HUES48 (cell line): ENCODE measurements around the gene GRIA3.
"Not testable (repeated sequence)": the region's sequence is repeated elsewhere in the genome, so short reads cannot be mapped to it uniquely, and the experiment has no call there.

Source experiments
- H3K27ac ChIP-seq: one replicate; pipeline ENCODE4 v1.7.0; 2013; ENCODE audit warnings: low read depth, low read length, inconsistent platforms
- H3K27me3 ChIP-seq: 2 replicates; pipeline ENCODE4 v1.6.1; 2013; ENCODE audit warnings: mild to moderate bottlenecking, low read length; ENCODE audit not compliant: control insufficient read depth, insufficient read depth
- H3K36me3 ChIP-seq: 2 replicates; pipeline ENCODE4 v1.6.1; 2013; ENCODE audit warnings: low read length; ENCODE audit not compliant: control insufficient read depth, insufficient read depth
- H3K4me1 ChIP-seq: 2 replicates; pipeline ENCODE4 v1.6.1; 2013; ENCODE audit warnings: mild to moderate bottlenecking, low read length; ENCODE audit not compliant: control insufficient read depth, insufficient read depth
- H3K4me3 ChIP-seq: 2 replicates; pipeline ENCODE4 v1.5.1; 2013; ENCODE audit warnings: mild to moderate bottlenecking, low read depth, low read length
- H3K9ac ChIP-seq: 2 replicates; pipeline ENCODE4 v1.6.1; 2013; ENCODE audit warnings: mild to moderate bottlenecking, low read depth, low read length, moderate library complexity
- H3K9me3 ChIP-seq: 2 replicates; pipeline ENCODE4 v1.6.1; 2013; ENCODE audit warnings: low read length; ENCODE audit not compliant: control insufficient read depth, insufficient read depth

GRIA3 gene

DNA sequence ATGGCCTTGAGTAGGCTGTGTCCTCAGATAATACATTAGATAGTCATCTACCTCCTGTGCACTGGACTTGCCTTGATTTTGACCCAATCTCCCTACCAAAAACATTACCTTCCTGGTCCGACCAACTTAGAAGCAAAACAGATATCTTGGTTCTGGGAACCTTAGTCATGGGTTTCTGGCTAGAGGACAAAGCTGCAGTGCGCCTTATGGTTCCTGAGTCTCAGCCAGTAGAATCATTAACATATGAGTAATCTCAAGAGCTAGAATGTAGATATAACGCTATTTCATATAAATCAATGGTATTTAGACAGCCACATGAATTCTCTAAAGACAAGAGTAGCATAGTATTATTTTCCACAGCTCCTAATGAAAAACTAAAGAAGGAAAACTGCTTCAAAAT, 83.1 kb downstream of the GRIA3 start:
- H3K9me3 ChIP-seq, result no peaks in the 10 kb centered on the region
- no peaks in the 10 kb centered on the region for H3K27me3 ChIP-seq
- no peak overlapping the region for H3K27ac ChIP-seq
- peaks cover 11% of the 10 kb centered on the region for H3K4me1 ChIP-seq
- H3K36me3 ChIP-seq, result no peaks in the 10 kb centered on the region
- H3K9ac ChIP-seq, result no peak overlapping the region
- no peak overlapping the region for H3K4me3 ChIP-seq

- Histone ChIP-seq H3K36me3 (no peaks in the 10 kb centered on the region), H3K9ac (no peak overlapping the region), H3K4me1 (no peaks in the 10 kb centered on the region), H3K4me3 (no peak overlapping the region), H3K27me3 (no peaks in the 10 kb centered on the region), H3K27ac (no peak overlapping the region), H3K9me3 (no peaks in the 10 kb centered on the region)
Observed at GRCh38 chrX:123271902-123272301, 87.8 kb downstream of the GRIA3 start.

DNA sequence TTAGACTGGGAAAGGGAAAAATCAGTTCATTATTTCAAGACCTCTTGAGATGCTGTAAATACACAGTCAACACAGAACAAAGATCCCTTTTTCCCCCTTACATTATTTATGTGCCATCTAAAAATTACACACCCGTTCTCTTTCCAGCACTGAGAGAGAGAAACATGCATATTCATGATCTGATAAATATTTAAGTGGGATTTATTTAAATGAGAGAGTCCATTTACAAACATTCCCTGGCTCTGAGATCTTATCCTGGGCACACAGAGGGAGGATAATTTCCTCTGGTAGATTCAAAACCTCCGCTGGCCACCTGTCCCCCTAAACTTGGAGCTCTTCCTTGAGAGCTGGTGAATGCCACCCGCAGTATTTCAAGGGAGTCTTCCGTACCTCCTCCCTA, 88.6 kb downstream of the GRIA3 start:
- H3K27me3 ChIP-seq, result no peaks in the 10 kb centered on the region
- H3K36me3 ChIP-seq, result no peaks in the 10 kb centered on the region
- H3K4me1 ChIP-seq, result no peaks in the 10 kb centered on the region
- no peak overlapping the region for H3K9ac ChIP-seq
- H3K4me3 ChIP-seq, result no peak overlapping the region
- H3K27ac ChIP-seq, result no peak overlapping the region
- H3K9me3 ChIP-seq, result no peaks in the 10 kb centered on the region

GRCh38 chrX:123274796-123275195, 90.7 kb downstream of the GRIA3 start:
- Histone ChIP-seq H3K4me1 (no peaks in the 10 kb centered on the region), H3K9me3 (no peaks in the 10 kb centered on the region), H3K4me3 (no peak overlapping the region), H3K27me3 (no peaks in the 10 kb centered on the region), H3K9ac (no peak overlapping the region), H3K36me3 (no peaks in the 10 kb centered on the region), H3K27ac (no peak overlapping the region)

DNA sequence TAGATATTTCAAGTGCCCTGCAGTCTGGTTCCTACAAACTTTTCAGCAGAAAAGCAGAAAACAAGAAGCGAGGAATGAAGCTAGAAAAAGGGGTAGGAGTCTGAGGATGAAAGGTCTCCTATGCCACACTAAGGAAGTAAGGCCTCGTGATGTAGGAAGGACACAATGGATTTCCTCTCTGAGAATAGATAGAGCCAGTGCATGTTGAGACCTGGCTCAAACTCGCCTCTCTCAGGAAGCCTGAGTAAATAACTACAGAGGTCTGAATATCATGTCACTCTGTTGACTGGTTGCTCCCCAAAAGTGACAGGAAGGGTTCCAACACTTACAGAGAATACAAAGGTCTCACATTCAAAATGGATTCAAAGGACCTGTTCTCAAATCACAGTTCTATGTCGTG, 93.3 kb downstream of the GRIA3 start:
- Histone ChIP-seq H3K27me3 (0 out of 2 replicates have a peak, but pooled peaks cover 3% of the 10 kb centered on the region), H3K9ac (no peak overlapping the region), H3K9me3 (no peaks in the 10 kb centered on the region), H3K4me3 (no peak overlapping the region), H3K27ac (no peak overlapping the region), H3K36me3 (no peaks in the 10 kb centered on the region), H3K4me1 (no peaks in the 10 kb centered on the region)

DNA sequence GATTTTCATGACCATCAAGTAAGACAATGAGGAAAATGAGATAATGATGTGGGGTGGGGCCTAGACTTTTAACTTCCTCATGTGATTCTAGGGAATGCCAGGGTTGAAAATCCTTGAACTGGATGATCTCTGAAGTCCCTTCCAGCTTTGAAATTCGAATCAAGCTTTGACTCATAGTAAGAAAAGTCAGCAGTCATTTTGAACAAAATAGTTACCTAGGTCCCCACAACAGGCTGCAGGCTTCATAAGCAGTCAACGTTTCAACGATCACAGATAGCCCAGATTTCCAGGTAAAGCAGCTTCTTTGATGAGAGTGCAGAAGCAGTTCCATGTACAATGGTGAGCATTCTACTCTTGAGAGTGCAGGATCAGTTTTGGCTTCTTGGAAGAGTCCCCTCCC, 93.7 kb downstream of the GRIA3 start:
- H3K36me3 ChIP-seq, result no peaks in the 10 kb centered on the region
- no peaks in the 10 kb centered on the region for H3K9me3 ChIP-seq
- H3K27me3 ChIP-seq, result 0 out of 2 replicates have a peak, but pooled peaks cover 4% of the 10 kb centered on the region
- H3K4me3 ChIP-seq, result no peak overlapping the region
- H3K27ac ChIP-seq, result no peak overlapping the region
- no peaks in the 10 kb centered on the region for H3K4me1 ChIP-seq
- H3K9ac ChIP-seq, result no peak overlapping the region

DNA sequence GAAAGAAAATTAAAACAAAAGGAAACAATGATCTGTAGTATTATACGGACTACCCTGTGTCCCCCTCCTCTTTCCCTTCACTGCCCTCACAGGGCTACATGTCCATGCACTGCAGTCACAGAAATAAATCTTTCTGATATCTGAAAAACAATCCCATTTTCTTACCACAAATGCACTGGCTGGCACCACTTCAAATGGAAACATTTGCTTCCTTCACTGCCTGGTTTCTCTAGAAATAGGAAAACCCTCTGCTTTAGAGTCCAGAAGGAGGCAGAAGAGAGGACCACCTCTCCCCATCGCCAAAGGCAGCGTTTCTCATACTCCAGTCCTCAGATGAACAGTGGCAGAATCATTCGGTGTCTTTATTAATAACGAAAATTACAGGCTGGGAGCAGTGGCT, 98.2 kb downstream of the GRIA3 start:
- Histone ChIP-seq H3K27ac (no peak overlapping the region), H3K9me3 (no peaks in the 10 kb centered on the region), H3K4me1 (0 out of 2 replicates have a peak, but pooled peaks cover 4% of the 10 kb centered on the region), H3K36me3 (no peaks in the 10 kb centered on the region), H3K4me3 (no peak overlapping the region), H3K9ac (no peak overlapping the region), H3K27me3 (0 out of 2 replicates have a peak, but pooled peaks cover 4% of the 10 kb centered on the region)

DNA sequence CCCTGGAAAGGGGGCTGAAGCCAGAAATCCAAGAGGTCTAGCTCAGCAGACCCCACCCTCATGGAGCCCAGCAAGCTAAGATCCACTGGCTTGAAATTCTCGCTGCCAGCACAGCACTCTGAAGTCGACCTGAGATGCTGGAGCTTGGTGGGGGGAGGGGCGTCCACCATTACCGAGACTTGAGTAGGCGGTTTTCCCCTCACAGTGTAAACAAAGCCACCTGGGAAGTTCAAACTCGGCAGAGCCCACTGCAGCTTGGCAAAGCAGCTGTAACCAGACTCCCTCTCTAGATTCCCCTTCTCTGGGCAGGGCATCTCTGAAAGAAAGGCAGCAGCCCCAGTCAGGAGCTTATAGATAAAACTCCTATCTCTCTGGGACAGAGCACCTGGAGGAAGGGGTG, 99.3 kb downstream of the GRIA3 start:
- H3K27me3 ChIP-seq, H3K9me3 ChIP-seq, H3K36me3 ChIP-seq, H3K4me1 ChIP-seq, H3K9ac ChIP-seq, H3K4me3 ChIP-seq, H3K27ac ChIP-seq: not testable (repeated sequence)

- peaks cover 5% of the 10 kb centered on the region; the same call in 1 of the 2 replicates for H3K27me3 ChIP-seq
- H3K36me3 ChIP-seq, result no peaks in the 10 kb centered on the region
- H3K4me3 ChIP-seq, result no peak overlapping the region
- no peaks in the 10 kb centered on the region for H3K9me3 ChIP-seq
- H3K9ac ChIP-seq, result no peak overlapping the region
- H3K4me1 ChIP-seq, result no peaks in the 10 kb centered on the region
- H3K27ac ChIP-seq, result no peak overlapping the region
Observed at GRCh38 chrX:123291623-123292022, 107.5 kb downstream of the GRIA3 start.

GRCh38 chrX:123298026-123298425, 113.9 kb downstream of the GRIA3 start:
- Histone ChIP-seq H3K27me3 (no peaks in the 10 kb centered on the region; the same call in 1 of the 2 replicates), H3K36me3 (no peaks in the 10 kb centered on the region), H3K9me3 (no peaks in the 10 kb centered on the region), H3K4me3 (no peak overlapping the region), H3K4me1 (no peaks in the 10 kb centered on the region), H3K27ac (no peak overlapping the region), H3K9ac (no peak overlapping the region)

DNA sequence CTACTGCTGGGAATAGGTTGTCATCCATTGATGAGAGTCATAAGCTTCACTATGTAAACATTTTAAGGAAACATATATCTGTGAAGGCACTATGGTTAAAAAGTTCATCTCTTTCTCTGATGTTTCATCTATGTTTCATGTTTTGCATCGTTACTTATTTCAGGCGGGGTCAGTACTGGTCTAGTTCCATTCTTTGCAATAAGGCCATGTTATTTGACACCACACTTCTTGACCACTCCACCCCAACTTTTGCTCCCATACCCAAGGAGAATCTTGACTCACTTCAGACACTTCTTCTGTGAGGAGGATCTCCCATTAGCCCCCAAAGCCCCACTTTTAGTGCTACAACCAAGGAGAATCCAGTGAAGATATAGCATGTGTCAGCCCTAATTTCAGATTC, 119.4 kb downstream of the GRIA3 start:
- H3K4me1 ChIP-seq, result no peaks in the 10 kb centered on the region
- no peak overlapping the region for H3K27ac ChIP-seq
- no peaks in the 10 kb centered on the region for H3K9me3 ChIP-seq
- H3K4me3 ChIP-seq, result no peak overlapping the region
- no peak overlapping the region for H3K9ac ChIP-seq
- no peaks in the 10 kb centered on the region for H3K27me3 ChIP-seq
- no peaks in the 10 kb centered on the region for H3K36me3 ChIP-seq

- no peak overlapping the region for H3K4me3 ChIP-seq
- H3K4me1 ChIP-seq, result no peaks in the 10 kb centered on the region
- H3K27ac ChIP-seq, result no peak overlapping the region
- H3K27me3 ChIP-seq, result no peaks in the 10 kb centered on the region
- no peaks in the 10 kb centered on the region for H3K9me3 ChIP-seq
- H3K9ac ChIP-seq, result no peak overlapping the region
- H3K36me3 ChIP-seq, result no peaks in the 10 kb centered on the region
Observed at GRCh38 chrX:123308658-123309057, 124.6 kb downstream of the GRIA3 start.
